Right lobe of liver (tissue), 6 donors: Measurements from ENCODE around the gene NEO1. TPM values are rescaled to one million over a fixed set of nuclear protein-coding genes. Genes with fewer than 3 reads are reported as not detected.

ENCODE experiments used
- ATAC-seq, 4 donors: fragments of 200-7000 bp; cut with Tn5 transposase; one replicate each; pipeline ENCODE4 v1.9.1; 2020; ENCODE audit warnings: mild to moderate bottlenecking in 4 of 4, moderate library complexity in 4 of 4
- DNase-seq, 3 donors: peaks; one replicate each; pipeline ENCODE4 v3.0.0-alpha.2; 2020
- H3K27ac ChIP-seq, 3 donors: fragments of 200-600 bp; one replicate each; pipeline ENCODE4 v1.8.0; 2022
- H3K27me3 ChIP-seq, 2 donors: fragments of 200-600 bp; one replicate each; pipeline ENCODE4 v1.8.0; 2022
- H3K36me3 ChIP-seq, 4 donors: fragments of 200-600 bp; sonication (generic) in 1 of 4; one replicate each; pipeline versions ENCODE4 v1.5.1 to v1.8.0; 2017 to 2022; ENCODE audit warnings: control low read depth in 1 of 4
- H3K4me1 ChIP-seq, 4 donors: fragments of 200-600 bp; sonication (generic) in 1 of 4; one replicate each; pipeline versions ENCODE4 v1.5.1 to v1.8.0; 2017 to 2022; ENCODE audit warnings: control low read depth in 1 of 4
- H3K4me3 ChIP-seq, 3 donors: fragments of 200-600 bp; one replicate each; pipeline ENCODE4 v1.8.0; 2022
- H3K9me3 ChIP-seq, 4 donors: fragments of 200-600 bp; sonication (generic) in 1 of 4; one replicate each; pipeline versions ENCODE4 v1.5.1 to v1.8.0; 2017 to 2022; ENCODE audit warnings: control low read depth in 1 of 4
- CTCF ChIP-seq, 4 donors: fragments of 200-600 bp in 3 of 4; fragments of 450-650 bp in 1 of 4; IDR thresholded peaks; one replicate each; pipeline versions ENCODE4 v1.5.1 to v1.8.0; 2016 to 2022; ENCODE audit warnings: antibody characterized with exemption in 4 of 4, mild to moderate bottlenecking in 2 of 4
- POLR2A ChIP-seq: fragments of 450-650 bp; IDR thresholded peaks from one replicate; pipeline ENCODE4 v1.6.1; 2017; ENCODE audit warnings: antibody characterized with exemption, mild to moderate bottlenecking
- WGBS: methylation state at CpG from one replicate; pipeline ENCODE4 v1.1.6; 2018; ENCODE audit warnings: low coverage, low lambda C conversion rate; ENCODE audit not compliant: insufficient coverage; ENCODE audit errors: missing lambda C conversion rate; 5-methylcytosine and 5-hydroxymethylcytosine counted together
- intact Hi-C, 2 donors: fragments of 100-400 bp; cut with DNase I; formaldehyde crosslinking; loops; one replicate each; pipeline versions ENCODE4 v1.11.2 to v1.14.1; 2022
- total RNA-seq, 6 experiments: library from RNA; depleted of rRNA in 2 of 6; stranded (reverse); fragments of >200 nt in 2 of 6; fragmentation: NEBNext Ultra II Directional in 3 of 6; extraction: Animal tissue kit (Norgen Biotek cat#: 25700) in 3 of 6; gene quantifications; one replicate each; pipeline versions ENCODE4 v1.1.0 to v1.2.4, GENCODE V29; 2016 to 2023
- donor health status: DM: no; HTN: yes; CAD: no.
- donor health status: DM: no; HTN: no; CAD: no.
- donor health status: DM: no; HTN: no; CAD: no.
- donor health status: DM: no; HTN: yes; CAD: no.
- donor health status: DM: no; HTN: yes; CAD: no.

The NEO1 gene
- total RNA-seq, 6 experiments from 2014 or later = 8.3 to 13.2 (median 10.3) TPM

- TF ChIP-seq POLR2A (no peak), CTCF (IDR thresholded peaks at IDR 0.05) (no peak)
- 85% methylated on average over 4 of the region's 4 CpGs for WGBS
- ATAC-seq = no peak
- intact Hi-C loops = no loop called here
- Histone ChIP-seq H3K4me3 (no peak overlapping the region), H3K4me1 (peaks cover 0 to 5% (median 0%) of the 10 kb centered on the region in 4 donors), H3K9me3 (no peaks in the 10 kb centered on the region), H3K27me3 (no peaks in the 10 kb centered on the region), H3K27ac (no peak overlapping the region), H3K36me3 (no peaks in the 10 kb centered on the region)
- DNase-seq = no peak
Measured at GRCh38 chr15:73078291-73078690, 26.0 kb downstream of the NEO1 start.

GRCh38 chr15:73078722-73079121 is 26.5 kb downstream of the NEO1 start:
- H3K36me3 ChIP-seq = no peaks in the 10 kb centered on the region
- H3K27me3 ChIP-seq = no peaks in the 10 kb centered on the region
- TF ChIP-seq CTCF (IDR thresholded peaks at IDR 0.05) (no peak), POLR2A (no peak)
- DNase-seq (no peak), ATAC-seq (peak; percentile 50 to 64 (median 60))
- H3K4me3 ChIP-seq = no peak overlapping the region
- peaks cover 0 to 5% (median 0%) of the 10 kb centered on the region in 4 donors for H3K4me1 ChIP-seq
- intact Hi-C loops = no loop called here
- H3K9me3 ChIP-seq = no peaks in the 10 kb centered on the region
- H3K27ac ChIP-seq = no peak overlapping the region
- 39% methylated on average over 2 of the region's 2 CpGs for WGBS

GRCh38 chr15:73079565-73079964 is 27.3 kb downstream of the NEO1 start:
- WGBS = 25% methylated on average over 3 of the region's 3 CpGs
- no peaks in the 10 kb centered on the region for H3K9me3 ChIP-seq

GRCh38 chr15:73081321-73081958 is 29.2 kb downstream of the NEO1 start:
- ATAC-seq (peak; percentile 74 to 77 (median 76)), DNase-seq (no peak)
- TF ChIP-seq POLR2A (no peak), CTCF (IDR thresholded peaks at IDR 0.05) (peak; percentile 62 to 74 (median 66))
- intact Hi-C loops = no loop called here
- Histone ChIP-seq H3K4me3 (no peak overlapping the region), H3K36me3 (no peaks in the 10 kb centered on the region), H3K27me3 (no peaks in the 10 kb centered on the region), H3K27ac (no peak overlapping the region), H3K4me1 (peaks cover 0 to 5% (median 0%) of the 10 kb centered on the region in 4 donors), H3K9me3 (no peaks in the 10 kb centered on the region)
- WGBS = 6% methylated on average over 2 of the region's 3 CpGs

More at GRCh38 chr15:73079565-73079964, 27.3 kb downstream of the NEO1 start:
- no peak overlapping the region for H3K27ac ChIP-seq
- H3K27me3 ChIP-seq = no peaks in the 10 kb centered on the region
- DNase-seq = no peak
- peaks cover 0 to 5% (median 0%) of the 10 kb centered on the region in 4 donors for H3K4me1 ChIP-seq
- H3K36me3 ChIP-seq = no peaks in the 10 kb centered on the region
- no peak for ATAC-seq
- intact Hi-C loops = no loop called here
- TF ChIP-seq POLR2A = no peak
- H3K4me3 ChIP-seq = no peak overlapping the region

GRCh38 chr15:73082812-73083211 is 30.5 kb downstream of the NEO1 start:
- no peaks in the 10 kb centered on the region for H3K27me3 ChIP-seq
- no peak for TF ChIP-seq CTCF (IDR thresholded peaks at IDR 0.05)
- TF ChIP-seq POLR2A = no peak
- no peak overlapping the region for H3K4me3 ChIP-seq
- H3K9me3 ChIP-seq = no peaks in the 10 kb centered on the region
- no peak for DNase-seq
- H3K4me1 ChIP-seq = peaks cover 0 to 5% (median 0%) of the 10 kb centered on the region in 4 donors
- peak; percentile 56 to 83 (median 67) for ATAC-seq
- H3K27ac ChIP-seq = peak overlapping the region in 1 of 3 donors; percentile 33
- intact Hi-C loops = no loop called here
- no peaks in the 10 kb centered on the region for H3K36me3 ChIP-seq
- WGBS = 13% methylated on average over 2 of the region's 2 CpGs
